ENCODE results near the gene AHNAK2.

AHNAK2 gene

DNA sequence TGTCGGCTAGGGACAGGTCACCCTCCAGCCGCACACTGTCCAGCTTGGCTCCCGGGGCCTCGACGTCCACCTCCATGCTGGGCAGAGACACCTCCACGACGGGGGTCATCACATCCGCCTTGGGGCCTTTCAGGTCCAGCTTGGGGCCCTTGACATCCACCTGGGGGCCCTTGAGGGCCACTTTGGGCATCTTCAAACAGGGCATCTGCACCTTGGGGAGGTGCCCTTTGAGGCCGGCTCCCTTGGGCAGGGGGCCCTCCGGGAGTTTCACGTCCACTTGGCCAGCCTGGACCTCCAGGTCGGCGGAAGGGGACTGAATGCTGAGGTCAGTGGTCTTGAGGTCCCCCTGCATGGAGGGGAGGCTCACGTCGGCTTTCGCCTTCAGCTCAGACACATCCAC is 35.6 kb downstream of the AHNAK2 start:
- no peak overlapping the region for H3K4me3 ChIP-seq
- H3K27ac ChIP-seq = no peak overlapping the region
- TF ChIP-seq, protein P1, sequence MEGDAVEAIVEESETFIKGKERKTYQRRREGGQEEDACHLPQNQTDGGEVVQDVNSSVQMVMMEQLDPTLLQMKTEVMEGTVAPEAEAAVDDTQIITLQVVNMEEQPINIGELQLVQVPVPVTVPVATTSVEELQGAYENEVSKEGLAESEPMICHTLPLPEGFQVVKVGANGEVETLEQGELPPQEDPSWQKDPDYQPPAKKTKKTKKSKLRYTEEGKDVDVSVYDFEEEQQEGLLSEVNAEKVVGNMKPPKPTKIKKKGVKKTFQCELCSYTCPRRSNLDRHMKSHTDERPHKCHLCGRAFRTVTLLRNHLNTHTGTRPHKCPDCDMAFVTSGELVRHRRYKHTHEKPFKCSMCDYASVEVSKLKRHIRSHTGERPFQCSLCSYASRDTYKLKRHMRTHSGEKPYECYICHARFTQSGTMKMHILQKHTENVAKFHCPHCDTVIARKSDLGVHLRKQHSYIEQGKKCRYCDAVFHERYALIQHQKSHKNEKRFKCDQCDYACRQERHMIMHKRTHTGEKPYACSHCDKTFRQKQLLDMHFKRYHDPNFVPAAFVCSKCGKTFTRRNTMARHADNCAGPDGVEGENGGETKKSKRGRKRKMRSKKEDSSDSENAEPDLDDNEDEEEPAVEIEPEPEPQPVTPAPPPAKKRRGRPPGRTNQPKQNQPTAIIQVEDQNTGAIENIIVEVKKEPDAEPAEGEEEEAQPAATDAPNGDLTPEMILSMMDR (IDR thresholded peaks at IDR 0.05) = no peak
- H3K4me1 ChIP-seq = no peaks in the 10 kb centered on the region
- DNase-seq = peak in 1 of 2 donors; percentile 46
- intact Hi-C loops (cut with DNase I; ENCODE audit: low total_unique reads) = no loop called here
- peaks cover 0 to 52% (median 5%) of the 10 kb centered on the region in 3 donors for H3K36me3 ChIP-seq
- H3K27me3 ChIP-seq = no peaks in the 10 kb centered on the region
- no peaks in the 10 kb centered on the region for H3K9me3 ChIP-seq

DNA sequence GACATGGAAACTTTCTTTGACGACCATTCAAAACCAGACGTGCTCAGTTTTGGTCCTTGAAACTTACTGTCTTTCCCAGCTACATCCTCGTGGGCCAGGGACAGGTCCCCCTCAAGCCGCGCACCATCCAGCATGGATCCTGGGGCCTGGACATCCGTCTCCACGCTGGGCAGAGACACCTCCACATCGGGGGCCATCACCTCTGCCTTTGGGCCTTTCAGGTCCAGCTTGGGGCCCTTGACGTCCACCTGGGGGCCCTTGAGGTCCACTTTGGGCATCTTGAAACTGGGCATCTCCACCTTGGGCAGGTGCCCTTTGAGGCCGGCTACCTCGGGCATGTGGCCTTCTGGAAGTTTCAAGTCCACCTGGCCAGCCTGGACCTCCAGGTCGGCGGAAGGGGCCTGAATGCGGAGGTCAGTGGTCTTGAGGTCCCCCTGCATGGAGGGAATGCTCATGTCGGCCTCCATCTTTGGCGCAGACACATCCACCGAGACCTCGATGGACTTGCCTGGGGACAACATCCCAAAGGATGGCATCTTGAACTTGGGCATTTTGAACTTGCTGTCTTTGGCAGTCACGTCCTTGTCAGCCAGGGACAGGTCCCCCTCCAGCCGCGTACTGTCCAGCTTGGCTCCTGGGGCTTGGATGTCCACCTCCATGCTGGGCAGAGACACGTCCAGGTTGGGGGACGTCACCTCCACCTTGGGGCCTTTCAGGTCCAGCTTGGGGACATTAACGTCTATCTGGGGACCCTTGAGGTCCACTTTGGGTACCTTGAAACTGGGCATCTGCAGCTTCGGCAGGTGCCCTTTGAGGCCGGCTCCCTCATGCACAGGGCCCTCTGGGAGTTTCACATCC is 36.4 kb downstream of the AHNAK2 start:
- Histone ChIP-seq H3K36me3 (peaks cover 0 to 52% (median 5%) of the 10 kb centered on the region in 3 donors), H3K27me3 (no peaks in the 10 kb centered on the region), H3K27ac (no peak overlapping the region), H3K4me1 (no peaks in the 10 kb centered on the region), H3K9me3 (no peaks in the 10 kb centered on the region), H3K4me3 (no peak overlapping the region)
- TF ChIP-seq, protein P1 (IDR thresholded peaks at IDR 0.05) = no peak
- intact Hi-C loops (cut with DNase I; ENCODE audit: low total_unique reads) = no loop called here
- peak in 1 of 2 donors; percentile 48 for DNase-seq

- H3K4me3 ChIP-seq = no peak overlapping the region
- peaks cover 0 to 43% (median 5%) of the 10 kb centered on the region in 3 donors for H3K36me3 ChIP-seq
- H3K27me3 ChIP-seq = no peaks in the 10 kb centered on the region
- no peaks in the 10 kb centered on the region for H3K4me1 ChIP-seq
- H3K9me3 ChIP-seq = no peaks in the 10 kb centered on the region
- DNase-seq = no peak
- no peak overlapping the region for H3K27ac ChIP-seq
- TF ChIP-seq, protein P1 (IDR thresholded peaks at IDR 0.05) = no peak
- intact Hi-C loops (cut with DNase I; ENCODE audit: low total_unique reads) = no loop called here
These were observed 37.5 kb downstream of the AHNAK2 start for GRCh38 chr14:104940526-104941150.

DNA sequence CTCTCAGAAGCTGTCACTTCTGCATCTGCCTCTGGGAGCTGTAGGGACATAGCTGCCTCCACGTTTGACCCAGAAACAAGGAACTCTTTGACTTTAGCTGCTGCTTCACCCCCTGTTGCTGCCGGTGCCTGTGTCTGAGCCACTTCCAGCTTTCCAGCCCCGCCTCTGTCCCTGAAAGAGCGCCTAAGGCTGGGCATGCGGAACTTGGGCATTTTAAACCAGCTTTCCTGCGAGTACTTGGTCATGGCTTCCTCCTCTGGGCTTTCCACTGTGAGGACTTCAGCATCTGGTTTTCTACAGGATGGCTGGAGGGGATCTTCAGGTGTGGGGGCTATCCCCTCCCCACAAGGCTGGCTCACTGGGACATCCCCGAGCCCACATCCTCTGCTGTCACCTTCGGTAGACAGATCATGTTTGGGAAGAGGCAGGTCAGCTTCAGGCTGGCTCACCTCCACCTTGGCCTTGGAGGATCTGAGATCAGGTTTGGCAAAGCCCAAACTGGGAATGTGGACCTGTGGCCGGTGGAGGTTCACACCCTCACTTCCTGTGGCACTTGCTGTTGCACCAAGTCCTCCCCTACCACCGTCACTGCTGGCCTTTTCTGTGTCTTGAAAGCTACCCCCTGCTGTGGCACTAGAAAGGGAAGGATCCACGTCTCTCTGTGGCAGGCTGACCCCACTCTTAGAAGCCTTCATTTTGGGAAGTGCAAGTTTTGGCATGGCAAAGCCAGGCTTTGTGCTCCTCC is 38.3 kb downstream of the AHNAK2 start:
- intact Hi-C loops (cut with DNase I; ENCODE audit: low total_unique reads) = no loop called here
- Histone ChIP-seq H3K36me3 (peaks cover 0 to 41% (median 5%) of the 10 kb centered on the region in 3 donors), H3K4me3 (no peak overlapping the region), H3K9me3 (no peaks in the 10 kb centered on the region), H3K4me1 (no peaks in the 10 kb centered on the region), H3K27me3 (no peaks in the 10 kb centered on the region), H3K27ac (no peak overlapping the region)
- TF ChIP-seq, protein P1 (IDR thresholded peaks at IDR 0.05) = no peak
- DNase-seq = peak; percentile 25 to 54

DNA sequence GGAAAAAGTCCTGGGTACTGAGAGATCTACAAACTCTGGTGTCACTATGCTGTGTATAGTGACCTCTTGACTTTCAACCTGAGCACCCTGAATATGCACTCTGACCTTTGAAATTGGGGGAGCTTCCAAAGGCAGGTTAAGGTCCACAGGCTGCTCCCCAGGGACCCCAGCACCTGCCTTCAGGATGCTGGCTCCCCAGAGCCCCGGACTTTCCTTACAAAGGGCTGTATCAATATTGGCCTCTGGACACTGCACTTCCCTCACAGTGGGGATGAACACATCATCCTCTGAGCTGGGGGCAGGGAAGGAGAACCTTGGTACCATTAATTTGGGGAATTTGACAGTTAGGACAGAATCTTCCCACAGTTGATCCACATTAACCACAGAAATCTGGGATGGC is 39.2 kb downstream of the AHNAK2 start:
- H3K36me3 ChIP-seq = peaks cover 0 to 34% (median 5%) of the 10 kb centered on the region in 3 donors
- peak in 1 of 2 donors; percentile 8 for DNase-seq
- intact Hi-C loops (cut with DNase I; ENCODE audit: low total_unique reads) = no loop called here

More for the DNA sequence above, 39.2 kb downstream of the AHNAK2 start:
- Histone ChIP-seq H3K27ac (no peak overlapping the region), H3K27me3 (no peaks in the 10 kb centered on the region), H3K4me3 (no peak overlapping the region), H3K4me1 (peaks cover 0 to 5% (median 2%) of the 10 kb centered on the region in 4 donors), H3K9me3 (no peaks in the 10 kb centered on the region)
- TF ChIP-seq, protein P1 (IDR thresholded peaks at IDR 0.05) = no peak
